ENCODE data around the gene ADIPOQ.
"Not testable (repeated sequence)": the region's sequence is repeated elsewhere in the genome, so short reads cannot be mapped to it uniquely, and the experiment has no call there.

Gene ADIPOQ

DNA sequence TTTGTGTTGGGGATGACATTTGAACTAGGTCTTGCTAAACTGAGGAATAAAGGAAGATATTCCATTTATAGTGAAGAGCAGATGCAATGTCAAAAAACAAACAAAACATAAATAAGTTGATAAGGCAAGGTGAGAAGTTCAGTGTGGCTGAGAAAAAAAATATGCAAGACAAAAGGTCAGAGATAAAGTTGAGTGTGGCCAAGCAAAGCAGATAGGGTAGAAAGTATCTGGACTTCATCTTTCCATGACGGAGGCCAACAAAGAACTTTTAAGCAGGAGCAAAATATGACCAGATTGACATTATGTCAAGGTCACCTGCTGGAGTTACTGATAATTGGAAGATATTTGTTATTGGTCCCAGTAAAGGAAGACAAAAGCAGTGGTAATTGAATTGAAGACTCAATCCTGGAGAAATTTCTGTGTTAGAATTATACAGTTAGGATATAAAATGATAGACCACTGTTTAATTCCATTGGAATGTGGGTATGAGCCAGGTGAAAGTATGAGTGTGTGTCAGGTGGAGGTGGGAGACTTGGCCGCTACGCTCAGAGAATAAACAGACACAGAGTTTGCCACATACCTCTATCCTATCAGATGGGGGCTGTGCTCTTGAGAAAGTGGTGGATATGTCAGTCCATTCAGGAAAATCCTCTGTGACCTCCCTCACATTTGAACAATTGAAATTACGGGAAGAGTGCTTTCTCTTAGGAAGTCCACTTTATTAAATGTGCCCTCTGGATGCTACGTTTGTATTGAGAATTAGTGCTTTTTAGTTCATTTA, 28.1 kb downstream of the ADIPOQ start:
- Histone ChIP-seq H3K36me3 (ENCODE audit: control insufficient read depth, insufficient read depth, low read length) (no peaks in the 10 kb centered on the region), H3K9me3 (ENCODE audit: control insufficient read depth, insufficient read depth, low read length) (no peaks in the 10 kb centered on the region), H3K4me1 (ENCODE audit: control insufficient read depth, insufficient read depth, low read length) (no peaks in the 10 kb centered on the region), H3K27me3 (ENCODE audit: control insufficient read depth, insufficient read depth, low read length) (no peaks in the 10 kb centered on the region), H3K4me3 (ENCODE audit: low read length) (no peak overlapping the region), H3K27ac (ENCODE audit: low read length) (no peak overlapping the region)
- DNase-seq (ENCODE audit: low read depth, low spot score), result no peak
- no CpG with 5 or more reads among the region's 5 CpGs for WGBS (ENCODE audit: insufficient coverage, insufficient read length)

- no peak for DNase-seq (ENCODE audit: low read depth, low spot score)
- H3K4me3 ChIP-seq (ENCODE audit: low read length), result no peak overlapping the region
- no CpG with 5 or more reads among the region's 2 CpGs for WGBS (ENCODE audit: insufficient coverage, insufficient read length)
Observed at GRCh38 chr3:186871403-186871924, 29.0 kb downstream of the ADIPOQ start.

GRCh38 chr3:186873796-186874195, 31.3 kb downstream of the ADIPOQ start:
- not testable (repeated sequence) for H3K27me3 ChIP-seq (ENCODE audit: control insufficient read depth, insufficient read depth, low read length); H3K36me3 ChIP-seq (ENCODE audit: control insufficient read depth, insufficient read depth, low read length); DNase-seq (ENCODE audit: low read depth, low spot score); H3K9me3 ChIP-seq (ENCODE audit: control insufficient read depth, insufficient read depth, low read length); H3K4me3 ChIP-seq (ENCODE audit: low read length); H3K27ac ChIP-seq (ENCODE audit: low read length); H3K4me1 ChIP-seq (ENCODE audit: control insufficient read depth, insufficient read depth, low read length)
- WGBS (ENCODE audit: insufficient coverage, insufficient read length), result no CpG with 5 or more reads among the region's 30 CpGs

More at GRCh38 chr3:186871403-186871924, 29.0 kb downstream of the ADIPOQ start:
- H3K36me3 ChIP-seq (ENCODE audit: control insufficient read depth, insufficient read depth, low read length), result no peaks in the 10 kb centered on the region
- no peak overlapping the region for H3K27ac ChIP-seq (ENCODE audit: low read length)
- H3K4me1 ChIP-seq (ENCODE audit: control insufficient read depth, insufficient read depth, low read length), result no peaks in the 10 kb centered on the region
- no peaks in the 10 kb centered on the region for H3K27me3 ChIP-seq (ENCODE audit: control insufficient read depth, insufficient read depth, low read length)
- H3K9me3 ChIP-seq (ENCODE audit: control insufficient read depth, insufficient read depth, low read length), result no peaks in the 10 kb centered on the region

- H3K4me3 ChIP-seq (ENCODE audit: low read length); DNase-seq (ENCODE audit: low read depth, low spot score); H3K4me1 ChIP-seq (ENCODE audit: control insufficient read depth, insufficient read depth, low read length); H3K9me3 ChIP-seq (ENCODE audit: control insufficient read depth, insufficient read depth, low read length); H3K27me3 ChIP-seq (ENCODE audit: control insufficient read depth, insufficient read depth, low read length); H3K36me3 ChIP-seq (ENCODE audit: control insufficient read depth, insufficient read depth, low read length); H3K27ac ChIP-seq (ENCODE audit: low read length): not testable (repeated sequence)
- no CpG with 5 or more reads among the region's 24 CpGs for whole genome bisulfite sequencing (ENCODE audit: insufficient coverage, insufficient read length)
Observed at GRCh38 chr3:186874216-186874615, 31.7 kb downstream of the ADIPOQ start.

DNA sequence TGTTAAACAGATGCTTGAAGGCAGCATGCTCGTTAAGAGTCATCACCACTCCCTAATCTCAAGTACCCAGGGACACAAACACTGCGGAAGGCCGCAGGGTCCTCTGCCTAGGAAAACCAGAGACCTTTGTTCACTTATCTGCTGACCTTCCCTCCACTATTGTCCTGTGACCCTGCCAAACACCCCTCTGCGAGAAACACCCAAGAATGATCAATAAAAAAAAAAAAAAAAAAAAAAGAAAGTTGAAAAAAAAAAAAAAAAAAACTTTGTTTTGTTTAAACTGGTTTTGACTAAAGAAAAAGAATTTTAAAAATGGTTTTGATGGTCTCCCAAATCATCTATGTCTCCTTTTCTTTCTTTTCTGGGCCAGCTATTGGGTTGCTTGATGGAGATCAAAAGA, 32.3 kb downstream of the ADIPOQ start:
- H3K9me3 ChIP-seq (ENCODE audit: control insufficient read depth, insufficient read depth, low read length); H3K27ac ChIP-seq (ENCODE audit: low read length); H3K36me3 ChIP-seq (ENCODE audit: control insufficient read depth, insufficient read depth, low read length); H3K4me3 ChIP-seq (ENCODE audit: low read length); H3K4me1 ChIP-seq (ENCODE audit: control insufficient read depth, insufficient read depth, low read length); H3K27me3 ChIP-seq (ENCODE audit: control insufficient read depth, insufficient read depth, low read length); DNase-seq (ENCODE audit: low read depth, low spot score): not testable (repeated sequence)
- WGBS (ENCODE audit: insufficient coverage, insufficient read length), result no CpG with 5 or more reads among the region's 4 CpGs

DNA sequence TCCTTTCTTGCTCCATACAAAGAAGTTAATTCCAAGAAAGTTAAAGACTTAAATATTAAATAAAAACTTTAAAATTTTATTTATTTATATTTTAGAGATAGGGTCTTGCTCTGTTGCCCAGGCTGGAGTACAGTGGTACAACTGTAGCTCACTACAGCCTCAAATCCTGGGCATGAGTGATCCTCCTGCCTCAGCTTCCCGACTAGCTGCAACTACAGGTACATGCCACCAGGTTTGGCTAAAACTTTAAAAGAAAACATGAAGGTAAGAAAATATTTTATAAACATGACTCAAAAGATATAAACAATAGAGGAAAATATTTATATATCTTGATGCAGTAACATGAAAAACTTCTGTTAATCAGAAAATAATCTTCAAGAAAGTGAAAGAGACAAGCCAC, 33.2 kb downstream of the ADIPOQ start:
- no peak overlapping the region for H3K27ac ChIP-seq (ENCODE audit: low read length)
- no peak overlapping the region for H3K4me3 ChIP-seq (ENCODE audit: low read length)
- no peak for DNase-seq (ENCODE audit: low read depth, low spot score)
- no peaks in the 10 kb centered on the region for H3K27me3 ChIP-seq (ENCODE audit: control insufficient read depth, insufficient read depth, low read length)
- H3K4me1 ChIP-seq (ENCODE audit: control insufficient read depth, insufficient read depth, low read length), result no peaks in the 10 kb centered on the region
- H3K36me3 ChIP-seq (ENCODE audit: control insufficient read depth, insufficient read depth, low read length), result no peaks in the 10 kb centered on the region
- H3K9me3 ChIP-seq (ENCODE audit: control insufficient read depth, insufficient read depth, low read length), result no peaks in the 10 kb centered on the region
- no CpG with 5 or more reads among the region's 1 CpG for WGBS (ENCODE audit: insufficient coverage, insufficient read length)

- H3K36me3 ChIP-seq (ENCODE audit: control insufficient read depth, insufficient read depth, low read length), result no peaks in the 10 kb centered on the region
- no peak overlapping the region for H3K27ac ChIP-seq (ENCODE audit: low read length)
- no CpG with 5 or more reads among the region's 1 CpG for WGBS (ENCODE audit: insufficient coverage, insufficient read length)
- no peaks in the 10 kb centered on the region for H3K4me1 ChIP-seq (ENCODE audit: control insufficient read depth, insufficient read depth, low read length)
- H3K9me3 ChIP-seq (ENCODE audit: control insufficient read depth, insufficient read depth, low read length), result no peaks in the 10 kb centered on the region
- no peak for DNase-seq (ENCODE audit: low read depth, low spot score)
- no peaks in the 10 kb centered on the region for H3K27me3 ChIP-seq (ENCODE audit: control insufficient read depth, insufficient read depth, low read length)
- H3K4me3 ChIP-seq (ENCODE audit: low read length), result no peak overlapping the region
Observed at GRCh38 chr3:186879781-186880180, 37.3 kb downstream of the ADIPOQ start.

DNA sequence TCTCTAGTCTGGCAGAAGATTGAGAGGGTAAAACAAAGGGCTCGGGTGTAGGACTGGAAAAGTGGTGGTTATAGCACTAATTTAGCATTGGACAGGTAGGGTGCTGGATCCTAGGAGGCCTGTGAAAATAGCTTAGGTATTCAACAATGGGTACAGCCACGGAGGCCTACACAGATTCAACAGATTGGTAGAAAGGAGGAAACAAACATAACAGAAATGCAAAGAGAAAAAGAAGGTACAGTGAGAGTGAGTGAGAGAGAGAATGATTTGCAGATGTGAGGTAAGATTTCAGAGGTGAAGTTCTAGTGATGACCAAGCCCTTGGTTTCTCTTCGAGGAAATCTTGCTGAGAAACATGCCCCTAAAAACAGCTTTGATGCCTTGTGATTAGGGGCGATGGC, 37.9 kb downstream of the ADIPOQ start:
- Histone ChIP-seq H3K4me3 (ENCODE audit: low read length) (no peak overlapping the region), H3K36me3 (ENCODE audit: control insufficient read depth, insufficient read depth, low read length) (no peaks in the 10 kb centered on the region), H3K27me3 (ENCODE audit: control insufficient read depth, insufficient read depth, low read length) (no peaks in the 10 kb centered on the region), H3K27ac (ENCODE audit: low read length) (no peak overlapping the region), H3K4me1 (ENCODE audit: control insufficient read depth, insufficient read depth, low read length) (no peaks in the 10 kb centered on the region), H3K9me3 (ENCODE audit: control insufficient read depth, insufficient read depth, low read length) (no peaks in the 10 kb centered on the region)
- WGBS (ENCODE audit: insufficient coverage, insufficient read length), result no CpG with 5 or more reads among the region's 4 CpGs
- no peak for DNase-seq (ENCODE audit: low read depth, low spot score)

- Histone ChIP-seq H3K27me3 (ENCODE audit: control insufficient read depth, insufficient read depth, low read length) (no peaks in the 10 kb centered on the region), H3K36me3 (ENCODE audit: control insufficient read depth, insufficient read depth, low read length) (no peaks in the 10 kb centered on the region), H3K27ac (ENCODE audit: low read length) (no peak overlapping the region), H3K9me3 (ENCODE audit: control insufficient read depth, insufficient read depth, low read length) (no peaks in the 10 kb centered on the region), H3K4me3 (ENCODE audit: low read length) (no peak overlapping the region), H3K4me1 (ENCODE audit: control insufficient read depth, insufficient read depth, low read length) (peaks cover 3% of the 10 kb centered on the region)
- no CpG with 5 or more reads among the region's 4 CpGs for WGBS (ENCODE audit: insufficient coverage, insufficient read length)
- DNase-seq (ENCODE audit: low read depth, low spot score), result no peak
Observed at GRCh38 chr3:186882150-186882524, 39.6 kb downstream of the ADIPOQ start.

DNA sequence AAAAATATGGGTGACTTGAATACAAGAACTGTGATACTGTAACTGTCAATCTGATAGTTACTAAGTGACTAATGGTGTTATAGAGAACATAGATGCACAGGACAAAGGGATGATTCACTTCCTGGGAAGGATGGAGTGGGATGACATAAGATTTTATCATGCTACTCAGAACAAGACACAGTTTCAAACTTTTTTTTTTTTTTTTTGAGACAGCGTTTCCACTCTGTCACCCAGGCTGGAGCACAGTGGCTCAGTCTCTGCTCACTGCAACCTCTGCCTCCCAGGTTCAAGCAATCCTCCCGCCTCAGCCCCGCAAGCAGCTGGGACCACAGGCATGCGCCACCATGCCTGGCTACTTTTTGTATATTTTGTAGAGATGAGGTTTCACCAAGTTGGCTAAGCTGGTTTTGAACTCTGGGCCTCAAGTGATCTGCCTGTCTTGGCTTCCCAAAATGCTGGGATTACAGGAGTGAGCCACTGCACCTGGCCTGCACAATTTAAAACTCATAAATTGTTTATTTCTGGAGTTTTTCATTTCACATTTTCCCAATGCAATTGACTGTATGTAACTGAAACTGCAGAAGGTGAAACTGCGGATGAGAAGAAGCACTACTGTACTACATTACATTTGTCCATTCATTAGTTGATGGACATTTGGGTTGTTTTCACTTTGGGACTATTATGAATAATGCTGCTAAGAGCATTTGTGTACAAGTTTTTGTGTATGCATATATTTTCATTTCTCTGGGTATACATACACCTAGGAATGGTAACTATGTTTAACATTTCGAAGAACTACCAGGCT, 40.6 kb downstream of the ADIPOQ start:
- DNase-seq (ENCODE audit: low read depth, low spot score), result no peak
- no CpG with 5 or more reads among the region's 6 CpGs for WGBS (ENCODE audit: insufficient coverage, insufficient read length)
- Histone ChIP-seq H3K4me1 (ENCODE audit: control insufficient read depth, insufficient read depth, low read length) (peaks cover 3% of the 10 kb centered on the region), H3K4me3 (ENCODE audit: low read length) (no peak overlapping the region), H3K36me3 (ENCODE audit: control insufficient read depth, insufficient read depth, low read length) (no peaks in the 10 kb centered on the region), H3K27me3 (ENCODE audit: control insufficient read depth, insufficient read depth, low read length) (no peaks in the 10 kb centered on the region), H3K27ac (ENCODE audit: low read length) (no peak overlapping the region), H3K9me3 (ENCODE audit: control insufficient read depth, insufficient read depth, low read length) (no peaks in the 10 kb centered on the region)

Measured in iPS DF 6.9 (cell line).